Suprapubic skin (tissue), 4 donors: ENCODE data around the gene KRTAP9-1.
"Not testable (repeated sequence)": the region's sequence is repeated elsewhere in the genome, so short reads cannot be mapped to it uniquely, and the experiment has no call there.

Experiments used
- POLR2A ChIP-seq, 2 donors: fragments of 450-650 bp; IDR thresholded peaks; one replicate each; pipeline ENCODE4 v1.6.1; 2017; ENCODE audit warnings: antibody characterized with exemption in 2 of 2, mild to moderate bottlenecking in 2 of 2, moderate library complexity in 2 of 2
- POLR2AphosphoS5 ChIP-seq, 3 donors: sonication (generic); formaldehyde crosslinking; IDR thresholded peaks; one replicate each; pipeline ENCODE4 v1.6.1; 2017; ENCODE audit warnings: antibody characterized with exemption in 3 of 3
- TF ChIP-seq, protein P1 (sequence below), 2 donors: fragments of 200-600 bp in 1 of 2; fragments of 450-650 bp in 1 of 2; sonication (generic) in 1 of 2; IDR thresholded peaks; one replicate each; pipeline ENCODE4 v1.5.1; 2016 to 2019; ENCODE audit warnings: antibody characterized with exemption in 2 of 2, mild to moderate bottlenecking in 1 of 2, moderate library complexity in 1 of 2

- TF ChIP-seq, protein P1, sequence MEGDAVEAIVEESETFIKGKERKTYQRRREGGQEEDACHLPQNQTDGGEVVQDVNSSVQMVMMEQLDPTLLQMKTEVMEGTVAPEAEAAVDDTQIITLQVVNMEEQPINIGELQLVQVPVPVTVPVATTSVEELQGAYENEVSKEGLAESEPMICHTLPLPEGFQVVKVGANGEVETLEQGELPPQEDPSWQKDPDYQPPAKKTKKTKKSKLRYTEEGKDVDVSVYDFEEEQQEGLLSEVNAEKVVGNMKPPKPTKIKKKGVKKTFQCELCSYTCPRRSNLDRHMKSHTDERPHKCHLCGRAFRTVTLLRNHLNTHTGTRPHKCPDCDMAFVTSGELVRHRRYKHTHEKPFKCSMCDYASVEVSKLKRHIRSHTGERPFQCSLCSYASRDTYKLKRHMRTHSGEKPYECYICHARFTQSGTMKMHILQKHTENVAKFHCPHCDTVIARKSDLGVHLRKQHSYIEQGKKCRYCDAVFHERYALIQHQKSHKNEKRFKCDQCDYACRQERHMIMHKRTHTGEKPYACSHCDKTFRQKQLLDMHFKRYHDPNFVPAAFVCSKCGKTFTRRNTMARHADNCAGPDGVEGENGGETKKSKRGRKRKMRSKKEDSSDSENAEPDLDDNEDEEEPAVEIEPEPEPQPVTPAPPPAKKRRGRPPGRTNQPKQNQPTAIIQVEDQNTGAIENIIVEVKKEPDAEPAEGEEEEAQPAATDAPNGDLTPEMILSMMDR (IDR thresholded peaks at IDR 0.05): not testable (repeated sequence)
- TF ChIP-seq POLR2A, POLR2AphosphoS5 (IDR thresholded peaks at IDR 0.05): not testable (repeated sequence)
Observed at GRCh38 chr17:41189837-41190318, at the start of gene KRTAP9-1.
